HepG2 (cell line): ENCODE data around the gene ANKRD39. TPM values are rescaled to one million over a fixed set of nuclear protein-coding genes. Genes with fewer than 3 reads are reported as not detected.

Experiments
- ARNTL ChIP-seq: sonication (generic); formaldehyde crosslinking; IDR thresholded peaks from 2 replicates; pipeline ENCODE4 v1.4.0; 2020; ENCODE audit warnings: mild to moderate bottlenecking, missing genetic modification reagents
- HES4 ChIP-seq: sonication (generic); formaldehyde crosslinking; IDR thresholded peaks from 2 replicates; pipeline ENCODE4 v1.9.0; 2021; ENCODE audit warnings: mild to moderate bottlenecking, missing genetic modification reagents, borderline replicate concordance
- JARID2 ChIP-seq: sonication (generic); formaldehyde crosslinking; IDR thresholded peaks from 2 replicates; pipeline ENCODE4 v1.8.1; 2023; ENCODE audit warnings: missing genetic modification reagents, inconsistent platforms; ENCODE audit not compliant: insufficient replicate concordance
- MAFK ChIP-seq, 2 experiments: IDR thresholded peaks in 1 of 2; conservative IDR thresholded peaks in 1 of 2; 2 replicates each; pipeline ENCODE4 v1.6.1; 2011; ENCODE audit warnings: improper control_type of control experiment in 2 of 2, low read length in 2 of 2
- MAZ ChIP-seq, 2 experiments: sonication (generic) in 1 of 2; formaldehyde crosslinking in 1 of 2; IDR thresholded peaks; 2 replicates each; pipeline versions ENCODE4 v1.5.0 to v1.6.1; 2012 to 2020; ENCODE audit warnings: low read depth in 2 of 2, mild to moderate bottlenecking in 2 of 2, borderline replicate concordance in 1 of 2, improper control_type of control experiment in 1 of 2, low read length in 1 of 2, missing genetic modification reagents in 1 of 2, moderate library complexity in 1 of 2
- NCOR1 ChIP-seq: fragments of 200-600 bp; sonication (generic); IDR thresholded peaks from 2 replicates; pipeline ENCODE4 v1.7.0; 2017; ENCODE audit warnings: antibody characterized with exemption, low read length, borderline replicate concordance
- NFYB ChIP-seq: sonication (generic); formaldehyde crosslinking; IDR thresholded peaks from 2 replicates; pipeline ENCODE4 v1.4.0; 2020; ENCODE audit warnings: missing genetic modification reagents
- PAXIP1 ChIP-seq: sonication (generic); formaldehyde crosslinking; conservative IDR thresholded peaks from 2 replicates; pipeline ENCODE4 v1.4.0; 2020; ENCODE audit warnings: mild to moderate bottlenecking, missing genetic modification reagents, moderate library complexity
- RAD21 ChIP-seq: fragments of 450-650 bp; formaldehyde crosslinking; IDR thresholded peaks from 2 replicates; pipeline ENCODE4 v1.5.0; 2020; ENCODE audit warnings: mild to moderate bottlenecking
- RARA ChIP-seq: IDR thresholded peaks from 2 replicates; pipeline ENCODE4 v1.6.1; 2016; ENCODE audit warnings: missing genetic modification reagents, missing compliant biosample characterization
- SATB2 ChIP-seq: sonication (generic); formaldehyde crosslinking; IDR thresholded peaks from 2 replicates; pipeline ENCODE4 v1.5.0; 2020; ENCODE audit warnings: missing genetic modification reagents
- ZC3H4 ChIP-seq: sonication (generic); formaldehyde crosslinking; IDR thresholded peaks from 2 replicates; pipeline ENCODE4 v1.4.0; 2020; ENCODE audit warnings: missing genetic modification reagents, borderline replicate concordance
- ZNF432 ChIP-seq: sonication (generic); formaldehyde crosslinking; IDR thresholded peaks from 2 replicates; pipeline ENCODE4 v1.5.0; 2020; ENCODE audit warnings: missing genetic modification reagents, mild to moderate bottlenecking, borderline replicate concordance
- ZNF496 ChIP-seq: sonication (generic); formaldehyde crosslinking; IDR thresholded peaks from 2 replicates; pipeline ENCODE4 v1.8.1; 2023; ENCODE audit warnings: mild to moderate bottlenecking, moderate library complexity, missing genetic modification reagents; ENCODE audit not compliant: insufficient replicate concordance
- ZNF501 ChIP-seq: sonication (generic); formaldehyde crosslinking; IDR thresholded peaks from 2 replicates; pipeline ENCODE4 v1.5.1; 2020; ENCODE audit warnings: mild to moderate bottlenecking, moderate library complexity, missing genetic modification reagents
- ZNF724P ChIP-seq: sonication (generic); formaldehyde crosslinking; IDR thresholded peaks from 2 replicates; pipeline ENCODE4 v1.8.0; 2022; ENCODE audit warnings: missing genetic modification reagents, borderline replicate concordance
- ZNF792 ChIP-seq: IDR thresholded peaks from 2 replicates; pipeline ENCODE4 v1.6.1; 2016
- ZSCAN12 ChIP-seq: sonication (generic); formaldehyde crosslinking; IDR thresholded peaks from 2 replicates; pipeline ENCODE4 v1.9.0; 2021; ENCODE audit warnings: mild to moderate bottlenecking, missing genetic modification reagents
- polyA plus RNA-seq, 8 experiments: library from polyadenylated mRNA; depleted of rRNA in 3 of 8; stranded (reverse) in 7 of 8; unstranded in 1 of 8; fragments of >200 nt; fragmentation: Illumina TruSeq in 4 of 8; extraction: Trizol in 4 of 8; gene quantifications; 2 replicates each; pipeline versions ENCODE4 v1.2.1 to v1.2.3, GENCODE V29; 2011 to 2016; ENCODE audit warnings: low read depth in 4 of 8, missing spikeins in 1 of 8, mixed read lengths in 1 of 8; ENCODE audit not compliant: insufficient read depth in 1 of 8
- total RNA-seq, 5 experiments: library from RNA; depleted of rRNA; stranded (reverse); fragments of >200 nt; fragmentation: Illumina TruSeq; extraction: Trizol; gene quantifications; 2 replicates each; pipeline ENCODE4 v1.2.3, GENCODE V29; 2016; ENCODE audit warnings: low read depth in 1 of 5
- TF ChIP-seq, protein P1 (sequence below), 2 experiments: sonication (generic) in 1 of 2; formaldehyde crosslinking in 1 of 2; IDR thresholded peaks; 2 replicates each; pipeline versions ENCODE4 v1.6.1 to v1.9.0; 2014 to 2022; ENCODE audit warnings: antibody characterized with exemption in 1 of 2, borderline replicate concordance in 1 of 2, inconsistent platforms in 1 of 2, low read depth in 1 of 2, missing genetic modification reagents in 1 of 2

The ANKRD39 gene
- total and polyA plus RNA-seq, 2 of the 13 experiments (the other 11 are each of a cell fraction or from before 2014, with no cell fraction given), result 23.2 to 24.8 TPM

DNA sequence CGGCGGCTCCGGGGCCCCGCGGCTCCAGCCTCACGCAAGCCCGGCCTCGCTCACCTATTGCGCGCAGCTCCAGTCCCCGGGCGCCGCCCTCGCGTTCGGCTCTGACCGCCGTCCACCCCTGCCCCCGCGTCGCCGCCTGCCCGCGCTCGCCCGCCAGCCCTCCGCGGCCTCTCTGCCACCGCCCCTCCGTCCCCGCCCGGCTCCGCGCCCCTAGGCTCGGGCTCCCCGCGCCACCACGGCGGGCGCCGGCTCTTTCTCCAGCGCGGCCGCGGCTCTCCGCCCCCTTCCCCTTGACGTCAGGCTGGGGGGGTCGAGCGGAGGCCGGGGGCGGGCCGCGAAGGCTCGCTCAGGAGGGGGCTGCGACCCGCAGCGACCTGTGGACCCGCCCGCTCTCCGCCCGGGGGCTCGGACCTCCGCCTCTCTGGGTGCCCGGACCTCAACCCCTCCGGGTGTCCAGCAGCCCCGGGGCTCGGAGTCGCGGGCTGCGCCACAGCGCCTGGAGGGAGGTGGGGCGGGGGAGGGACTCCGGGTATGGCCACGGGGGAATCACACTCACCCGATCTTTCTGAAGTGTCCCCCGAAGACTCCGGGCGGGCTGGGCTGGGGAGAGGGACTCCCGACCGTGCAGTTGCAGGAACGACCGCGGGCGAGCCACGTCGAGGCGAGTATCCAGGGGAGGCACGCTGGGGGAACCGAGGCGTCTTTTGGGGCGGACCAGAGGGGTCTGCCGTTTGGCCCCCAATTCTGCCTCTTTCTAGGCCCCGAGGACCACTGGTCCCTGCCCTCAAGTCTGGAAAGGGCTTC, 12.2 kb upstream of the ANKRD39 start, which contains the start of gene SEMA4C (continued):
- peak; percentile 56 for TF ChIP-seq ZNF501 (CRISPR knock-in tag)
- TF ChIP-seq ZNF724P, result no peak
- TF ChIP-seq ZSCAN12 (CRISPR knock-in tag), result no peak
- peak; percentile 17 for TF ChIP-seq MAZ (IDR thresholded peaks at IDR 0.05; ENCODE audit: borderline replicate concordance, low read depth, low read length)
- peak; percentile 85 for TF ChIP-seq MAZ (CRISPR knock-in tag; IDR thresholded peaks at IDR 0.05; ENCODE audit: low read depth)
- no peak for TF ChIP-seq NCOR1
- TF ChIP-seq NFYB (CRISPR knock-in tag), result no peak
- TF ChIP-seq RAD21 (CRISPR knock-in tag), result no peak
- TF ChIP-seq PAXIP1 (CRISPR knock-in tag), result peak; percentile 54; the same call in 1 of the 2 replicates
- TF ChIP-seq, protein P1, sequence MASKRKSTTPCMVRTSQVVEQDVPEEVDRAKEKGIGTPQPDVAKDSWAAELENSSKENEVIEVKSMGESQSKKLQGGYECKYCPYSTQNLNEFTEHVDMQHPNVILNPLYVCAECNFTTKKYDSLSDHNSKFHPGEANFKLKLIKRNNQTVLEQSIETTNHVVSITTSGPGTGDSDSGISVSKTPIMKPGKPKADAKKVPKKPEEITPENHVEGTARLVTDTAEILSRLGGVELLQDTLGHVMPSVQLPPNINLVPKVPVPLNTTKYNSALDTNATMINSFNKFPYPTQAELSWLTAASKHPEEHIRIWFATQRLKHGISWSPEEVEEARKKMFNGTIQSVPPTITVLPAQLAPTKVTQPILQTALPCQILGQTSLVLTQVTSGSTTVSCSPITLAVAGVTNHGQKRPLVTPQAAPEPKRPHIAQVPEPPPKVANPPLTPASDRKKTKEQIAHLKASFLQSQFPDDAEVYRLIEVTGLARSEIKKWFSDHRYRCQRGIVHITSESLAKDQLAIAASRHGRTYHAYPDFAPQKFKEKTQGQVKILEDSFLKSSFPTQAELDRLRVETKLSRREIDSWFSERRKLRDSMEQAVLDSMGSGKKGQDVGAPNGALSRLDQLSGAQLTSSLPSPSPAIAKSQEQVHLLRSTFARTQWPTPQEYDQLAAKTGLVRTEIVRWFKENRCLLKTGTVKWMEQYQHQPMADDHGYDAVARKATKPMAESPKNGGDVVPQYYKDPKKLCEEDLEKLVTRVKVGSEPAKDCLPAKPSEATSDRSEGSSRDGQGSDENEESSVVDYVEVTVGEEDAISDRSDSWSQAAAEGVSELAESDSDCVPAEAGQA (IDR thresholded peaks at IDR 0.05; ENCODE audit: low read depth), result no peak
- TF ChIP-seq, protein P1 (CRISPR knock-in tag; IDR thresholded peaks at IDR 0.05; ENCODE audit: borderline replicate concordance), result no peak
- TF ChIP-seq ZNF792, result no peak
- no peak for TF ChIP-seq SATB2
- TF ChIP-seq ZNF496, result no peak
- no peak for TF ChIP-seq ZC3H4
- peak; percentile 86 for TF ChIP-seq HES4 (CRISPR knock-in tag)
- peak; percentile 23; the same call in 1 of the 2 replicates for TF ChIP-seq RARA (CRISPR knock-in tag)
- no peak for TF ChIP-seq ZNF432 (CRISPR knock-in tag)
- TF ChIP-seq ARNTL, result peak; percentile 11; the same call in 1 of the 2 replicates
- TF ChIP-seq JARID2 (CRISPR knock-in tag), result no peak
- no peak for TF ChIP-seq MAFK (conservative IDR thresholded peaks at IDR 0.05 in 1 of 2, IDR thresholded peaks at IDR 0.05 in 1 of 2; ENCODE audit: low read length in 2 of 2)
